PFSK-1 (cell line): ENCODE results near the gene ATG16L2.

Experiments
- FOXP2 ChIP-seq: optimal IDR thresholded peaks from 2 replicates; pipeline ENCODE3; 2011; ENCODE audit warnings: borderline replicate concordance, control low read depth, inconsistent platforms; ENCODE audit not compliant: insufficient read depth; ENCODE audit errors: extremely low read length, extremely low read depth
- POLR2AphosphoS5 ChIP-seq: IDR thresholded peaks from 2 replicates; pipeline ENCODE4 v1.6.1; 2012; ENCODE audit warnings: low read depth, mild to moderate bottlenecking, control low read depth, low read length, moderate library complexity
- REST ChIP-seq, 2 experiments: IDR thresholded peaks; 2 replicates each; pipeline versions ENCODE4 v1.6.1 to v1.8.0; 2011 to 2012; ENCODE audit warnings: low read depth in 2 of 2, low read length in 2 of 2, control low read depth in 1 of 2, inconsistent platforms in 1 of 2, mild to moderate bottlenecking in 1 of 2, moderate library complexity in 1 of 2; ENCODE audit not compliant: insufficient read depth in 1 of 2
- SIN3A ChIP-seq: IDR thresholded peaks from 2 replicates; pipeline ENCODE4 v1.6.1; 2012; ENCODE audit warnings: mild to moderate bottlenecking, low read length, moderate library complexity, borderline replicate concordance; ENCODE audit not compliant: insufficient read depth
- TAF1 ChIP-seq: IDR thresholded peaks from 2 replicates; pipeline ENCODE4 v1.6.1; 2012; ENCODE audit warnings: low read length, control low read depth, borderline replicate concordance; ENCODE audit not compliant: insufficient read depth

ATG16L2 gene

DNA sequence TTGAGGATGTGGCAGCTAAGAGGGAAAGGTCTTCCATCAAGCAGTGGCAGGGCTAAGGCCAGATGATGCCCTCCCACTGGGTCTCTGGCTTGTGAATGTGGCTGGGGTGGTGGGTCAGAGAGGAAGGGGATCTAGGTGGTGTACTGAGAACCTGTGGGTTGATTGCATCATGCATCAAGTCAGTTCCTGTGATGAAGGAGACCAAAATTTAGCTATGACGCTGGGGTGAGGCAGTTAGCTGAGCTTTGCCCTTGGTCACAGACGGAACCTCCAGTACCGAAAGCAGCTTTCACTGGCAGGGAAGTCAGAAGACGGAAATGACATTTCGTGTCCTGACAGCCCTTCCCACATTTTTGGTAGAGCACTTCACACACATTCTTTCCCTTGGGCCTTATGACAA is 20.7 kb downstream of the ATG16L2 start:
- TF ChIP-seq TAF1, result no peak
- TF ChIP-seq POLR2AphosphoS5, result no peak
- no peak for TF ChIP-seq REST (IDR thresholded peaks at IDR 0.05; ENCODE audit: insufficient read depth in 1 of 2, low read depth in 2 of 2, low read length in 2 of 2)
- no peak for TF ChIP-seq SIN3A
- TF ChIP-seq FOXP2, result no peak

DNA sequence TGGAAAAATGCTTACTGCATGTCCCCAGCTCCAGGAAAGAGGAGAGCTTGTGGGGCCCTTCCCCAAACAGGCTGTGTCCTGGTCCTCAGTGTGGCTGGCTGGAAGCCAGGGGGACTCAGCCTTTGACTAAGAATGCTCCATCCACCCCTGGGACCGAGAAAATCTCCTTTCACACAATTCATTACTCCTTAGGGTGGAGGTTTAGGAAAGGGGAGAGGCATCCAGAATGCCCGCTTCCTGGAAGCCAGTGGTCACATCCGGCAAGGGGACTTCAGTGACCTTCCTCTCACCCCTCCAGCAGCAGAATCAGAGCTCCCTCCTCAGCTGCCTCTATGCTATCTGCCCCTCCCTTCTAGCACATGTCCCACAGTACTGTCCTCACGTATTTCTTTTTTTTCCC is 21.9 kb downstream of the ATG16L2 start:
- TF ChIP-seq REST (IDR thresholded peaks at IDR 0.05; ENCODE audit: insufficient read depth in 1 of 2, low read depth in 2 of 2, low read length in 2 of 2), result no peak
- TF ChIP-seq TAF1, result no peak
- TF ChIP-seq FOXP2, result no peak
- no peak for TF ChIP-seq SIN3A
- no peak for TF ChIP-seq POLR2AphosphoS5

- no peak for TF ChIP-seq SIN3A
- TF ChIP-seq TAF1, result no peak
- no peak for TF ChIP-seq POLR2AphosphoS5
- no peak for TF ChIP-seq FOXP2
- TF ChIP-seq REST (IDR thresholded peaks at IDR 0.05; ENCODE audit: insufficient read depth in 1 of 2, low read depth in 2 of 2, low read length in 2 of 2), result no peak
Measured at GRCh38 chr11:72838691-72839305, 24.6 kb downstream of the ATG16L2 start.

DNA sequence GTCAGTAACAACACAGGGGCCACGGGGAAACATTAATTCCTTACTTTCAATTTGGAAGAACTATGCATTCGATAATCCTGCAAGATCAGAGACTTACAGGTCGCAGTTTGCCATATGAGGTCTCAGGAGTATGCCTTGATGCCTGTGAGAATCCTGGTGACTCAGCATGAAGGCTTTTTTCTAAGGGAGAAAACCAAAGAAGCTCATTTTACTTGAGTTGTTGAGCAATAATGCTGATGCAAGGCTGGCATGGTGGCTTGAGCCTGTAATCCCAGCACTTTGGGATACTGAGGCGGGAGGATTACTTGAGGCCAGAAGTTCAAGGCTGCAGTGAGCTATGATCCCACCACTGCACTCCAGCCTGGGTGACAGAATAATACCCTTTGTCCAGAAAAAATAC is 26.6 kb downstream of the ATG16L2 start:
- TF ChIP-seq POLR2AphosphoS5 (no peak), SIN3A (no peak), TAF1 (no peak), REST (IDR thresholded peaks at IDR 0.05; ENCODE audit: insufficient read depth in 1 of 2, low read depth in 2 of 2, low read length in 2 of 2) (no peak), FOXP2 (no peak)
